Vagina (tissue), 2 donors: Measurements from ENCODE around the gene RORC. TPM values are rescaled to one million over a fixed set of nuclear protein-coding genes. Genes with fewer than 3 reads are reported as not detected.

Experiments
- DNase-seq, 2 donors: peaks; one replicate each; pipeline ENCODE4 v3.0.0-alpha.2; 2017; ENCODE audit errors: extremely low spot score in 2 of 2
- H3K27ac ChIP-seq: fragments of 200-600 bp; sonication (generic); one replicate; pipeline ENCODE4 v1.5.1; 2019
- H3K27me3 ChIP-seq: fragments of 200-600 bp; sonication (generic); one replicate; pipeline ENCODE4 v1.5.1; 2019
- H3K36me3 ChIP-seq, 2 donors: fragments of 200-600 bp; sonication (generic); one replicate each; pipeline ENCODE4 v1.5.1; 2017 to 2019
- H3K4me1 ChIP-seq: fragments of 200-600 bp; sonication (generic); one replicate; pipeline ENCODE4 v1.5.1; 2019
- H3K4me3 ChIP-seq, 2 donors: fragments of 200-600 bp; sonication (generic); 1 replicate in 1 of 2; 2 replicates in 1 of 2; pipeline ENCODE4 v1.5.1; 2016 to 2019
- H3K9me3 ChIP-seq: fragments of 200-600 bp; sonication (generic); one replicate; pipeline ENCODE4 v1.5.1; 2019
- CTCF ChIP-seq, 3 experiments: fragments of 450-650 bp in 2 of 3; fragments of 200-600 bp in 1 of 3; sonication (generic) in 1 of 3; IDR thresholded peaks; one replicate each; pipeline ENCODE4 v1.5.1; 2017 to 2019; ENCODE audit warnings: antibody characterized with exemption in 3 of 3, mild to moderate bottlenecking in 2 of 3, moderate library complexity in 2 of 3
- POLR2A ChIP-seq, 2 donors: fragments of 450-650 bp; IDR thresholded peaks; one replicate each; pipeline ENCODE4 v1.6.1; 2017; ENCODE audit warnings: antibody characterized with exemption in 2 of 2, mild to moderate bottlenecking in 2 of 2, moderate library complexity in 2 of 2
- POLR2AphosphoS5 ChIP-seq, 2 donors: sonication (generic); formaldehyde crosslinking; IDR thresholded peaks; one replicate each; pipeline ENCODE4 v1.9.0; 2017; ENCODE audit warnings: antibody characterized with exemption in 2 of 2, mild to moderate bottlenecking in 2 of 2, low read depth in 1 of 2; ENCODE audit not compliant: insufficient read depth in 1 of 2
- intact Hi-C: fragments of 100-400 bp; cut with DNase I; formaldehyde crosslinking; loops from one replicate; pipeline ENCODE4 v1.15.1; 2023
- total RNA-seq: library from RNA; depleted of rRNA; stranded (reverse); fragments of >200 nt; gene quantifications from one replicate; pipeline ENCODE4 v1.2.3, GENCODE V29; 2016

Gene RORC
- total RNA-seq, 1 donor from 2014 or later: 8.1 TPM

- Histone ChIP-seq H3K27ac (no peak overlapping the region), H3K9me3 (no peaks in the 10 kb centered on the region), H3K36me3 (no peaks in the 10 kb centered on the region), H3K27me3 (no peaks in the 10 kb centered on the region), H3K4me3 (no peak overlapping the region), H3K4me1 (no peaks in the 10 kb centered on the region)
- intact Hi-C loops: no loop called here
- TF ChIP-seq CTCF (IDR thresholded peaks at IDR 0.05) (no peak), POLR2A (IDR thresholded peaks at IDR 0.05) (no peak), POLR2AphosphoS5 (IDR thresholded peaks at IDR 0.05; ENCODE audit: insufficient read depth in 1 of 2, low read depth in 1 of 2) (no peak)
- no peak for DNase-seq
These were observed 14.3 kb downstream of the RORC start for GRCh38 chr1:151817353-151817730.

- TF ChIP-seq POLR2AphosphoS5 (IDR thresholded peaks at IDR 0.05; ENCODE audit: insufficient read depth in 1 of 2, low read depth in 1 of 2): no peak
- no peak for TF ChIP-seq POLR2A (IDR thresholded peaks at IDR 0.05)
- TF ChIP-seq CTCF (IDR thresholded peaks at IDR 0.05): no peak
- Histone ChIP-seq H3K27me3 (no peaks in the 10 kb centered on the region), H3K4me1 (no peaks in the 10 kb centered on the region), H3K27ac (no peak overlapping the region), H3K36me3 (no peaks in the 10 kb centered on the region), H3K9me3 (no peaks in the 10 kb centered on the region), H3K4me3 (no peak overlapping the region)
- intact Hi-C loops: no loop called here
- DNase-seq: no peak
These were observed 14.9 kb downstream of the RORC start for GRCh38 chr1:151816548-151817352.

- TF ChIP-seq CTCF (IDR thresholded peaks at IDR 0.05) (no peak), POLR2AphosphoS5 (IDR thresholded peaks at IDR 0.05; ENCODE audit: insufficient read depth in 1 of 2, low read depth in 1 of 2) (no peak), POLR2A (IDR thresholded peaks at IDR 0.05) (no peak)
- H3K36me3 ChIP-seq: no peaks in the 10 kb centered on the region
- no peak overlapping the region for H3K4me3 ChIP-seq
- no peaks in the 10 kb centered on the region for H3K27me3 ChIP-seq
- no peak for DNase-seq
- H3K9me3 ChIP-seq: no peaks in the 10 kb centered on the region
- no peak overlapping the region for H3K27ac ChIP-seq
- H3K4me1 ChIP-seq: no peaks in the 10 kb centered on the region
- intact Hi-C loops: no loop called here
These were observed 15.8 kb downstream of the RORC start for GRCh38 chr1:151815716-151816327.

- no peak for DNase-seq
- intact Hi-C loops: no loop called here
- TF ChIP-seq POLR2A (IDR thresholded peaks at IDR 0.05): no peak
- no peak for TF ChIP-seq POLR2AphosphoS5 (IDR thresholded peaks at IDR 0.05; ENCODE audit: insufficient read depth in 1 of 2, low read depth in 1 of 2)
- TF ChIP-seq CTCF (IDR thresholded peaks at IDR 0.05): no peak
- Histone ChIP-seq H3K4me1 (no peaks in the 10 kb centered on the region), H3K27me3 (no peaks in the 10 kb centered on the region), H3K27ac (no peak overlapping the region), H3K9me3 (no peaks in the 10 kb centered on the region), H3K4me3 (no peak overlapping the region), H3K36me3 (no peaks in the 10 kb centered on the region)
These were observed 16.5 kb downstream of the RORC start for GRCh38 chr1:151814971-151815545.

GRCh38 chr1:151814426-151814825, 17.2 kb downstream of the RORC start:
- no peak overlapping the region for H3K27ac ChIP-seq
- TF ChIP-seq CTCF (IDR thresholded peaks at IDR 0.05) (no peak), POLR2AphosphoS5 (IDR thresholded peaks at IDR 0.05; ENCODE audit: insufficient read depth in 1 of 2, low read depth in 1 of 2) (no peak), POLR2A (IDR thresholded peaks at IDR 0.05) (no peak)
- DNase-seq: no peak
- no peaks in the 10 kb centered on the region for H3K4me1 ChIP-seq
- no peaks in the 10 kb centered on the region for H3K9me3 ChIP-seq
- intact Hi-C loops: no loop called here
- H3K4me3 ChIP-seq: no peak overlapping the region
- no peaks in the 10 kb centered on the region for H3K27me3 ChIP-seq
- no peaks in the 10 kb centered on the region for H3K36me3 ChIP-seq
